Activated CD4-positive, alpha-beta memory T cell treated with anti-CD3 and anti-CD28 coated beads, Interleukin-2, amount 10 ng/mL, durations not matched to agents 7 days and 5 days (primary cell): ENCODE measurements around the gene CSRNP3. TPM values are rescaled to one million over a fixed set of nuclear protein-coding genes. Genes with fewer than 3 reads are reported as not detected.

Experiments
- CTCF ChIA-PET: fragments of 350-600 bp; sonication (Branson Sonifier 250); formaldehyde crosslinking; loops from one replicate; lab custom pipeline; 2021; ENCODE audit warnings: antibody characterized with exemption, inconsistent platforms; lab: Charles Lee
- POLR2A ChIA-PET: fragments of 350-600 bp; sonication (Branson Sonifier 250); formaldehyde crosslinking; loops from one replicate; lab custom pipeline; 2021; ENCODE audit warnings: antibody characterized with exemption; lab: Charles Lee
- DNase-seq: peaks from one replicate; pipeline ENCODE4 v3.0.0-alpha.2; 2020
- H3K27ac Mint-ChIP-seq: one replicate; pipeline ENCODE4 v1.8.0; 2021; ENCODE audit warnings: mild to moderate bottlenecking, mixed read lengths
- H3K27me3 Mint-ChIP-seq: one replicate; pipeline ENCODE4 v1.8.0; 2021; ENCODE audit warnings: mixed read lengths
- H3K36me3 Mint-ChIP-seq: one replicate; pipeline ENCODE4 v1.8.0; 2021; ENCODE audit warnings: low read depth, mixed read lengths
- H3K4me1 Mint-ChIP-seq: one replicate; pipeline ENCODE4 v1.8.0; 2021; ENCODE audit warnings: mixed read lengths
- H3K4me3 Mint-ChIP-seq: one replicate; pipeline ENCODE4 v1.8.0; 2021; ENCODE audit warnings: mild to moderate bottlenecking, mixed read lengths
- H3K9me3 Mint-ChIP-seq: one replicate; pipeline ENCODE4 v1.8.0; 2021; ENCODE audit warnings: mixed read lengths
- total RNA-seq, 2 experiments: library from RNA; stranded (reverse); gene quantifications; one replicate each; pipeline ENCODE4 v1.2.3, GENCODE V29; 2021

CSRNP3 gene
- total RNA-seq, 2 experiments from 2014 or later = not detected

DNA sequence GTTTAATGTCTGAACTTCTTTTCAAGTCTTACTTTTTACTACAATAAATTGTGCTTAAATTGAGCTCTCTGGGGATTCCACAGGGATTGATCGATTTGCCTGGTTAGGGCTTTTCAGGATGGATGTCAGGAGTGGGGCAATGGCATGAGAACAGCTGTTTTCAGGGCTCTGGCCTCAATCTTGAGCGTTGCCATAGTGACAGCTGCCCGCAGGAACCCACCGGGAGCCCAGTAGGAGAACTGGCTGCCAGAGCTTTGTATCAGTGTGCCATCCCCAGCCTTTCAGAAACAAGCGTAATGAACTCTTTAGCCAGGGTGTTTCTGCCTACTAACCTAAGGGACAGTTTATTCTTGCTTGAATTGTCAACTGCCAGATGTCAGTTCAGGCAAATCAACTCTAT lies 231.0 kb downstream of the CSRNP3 start:
- POLR2A ChIA-PET = no interaction called here
- H3K27ac Mint-ChIP-seq = no peak overlapping the region
- H3K4me3 Mint-ChIP-seq = no peak overlapping the region
- CTCF ChIA-PET = interaction anchor here (1.6 kb wide), 1 partner anchor 10 kb away, joined by 6 read pairs; no protein-coding TSS in a partner anchor
- DNase-seq = no peak
- no peaks in the 10 kb centered on the region for H3K4me1 Mint-ChIP-seq
- H3K36me3 Mint-ChIP-seq = no peaks in the 10 kb centered on the region
- H3K27me3 Mint-ChIP-seq = peaks cover 21% of the 10 kb centered on the region
- H3K9me3 Mint-ChIP-seq = no peaks in the 10 kb centered on the region

DNA sequence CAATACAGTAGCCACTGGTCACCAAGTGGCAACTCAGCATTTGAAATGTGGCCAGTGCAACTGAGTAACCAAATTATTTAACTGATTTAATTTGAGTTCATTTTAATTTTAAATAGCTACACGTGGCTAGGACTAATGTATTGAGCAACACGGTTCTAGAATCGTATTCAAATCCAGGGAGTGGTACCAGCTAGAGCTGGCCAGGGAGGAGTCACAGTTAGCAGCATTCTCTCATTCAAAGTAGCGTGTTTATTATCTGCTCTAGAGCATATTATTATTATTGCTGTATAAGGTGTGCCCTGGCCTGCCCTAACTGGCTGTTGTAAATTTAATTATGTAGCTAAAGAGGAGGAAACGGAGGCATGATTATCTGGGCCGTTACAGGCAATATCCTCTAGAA lies 231.6 kb downstream of the CSRNP3 start:
- Mint-ChIP-seq H3K27me3 (peaks cover 21% of the 10 kb centered on the region), H3K4me3 (no peak overlapping the region), H3K4me1 (no peaks in the 10 kb centered on the region), H3K9me3 (no peaks in the 10 kb centered on the region), H3K27ac (no peak overlapping the region), H3K36me3 (no peaks in the 10 kb centered on the region)
- POLR2A ChIA-PET = no interaction called here
- CTCF ChIA-PET = interaction anchor here (0.8 to 1.6 kb wide), 2 partner anchors 11 to 173 kb away, joined by 3 to 6 read pairs; no protein-coding TSS in a partner anchor
- no peak for DNase-seq

DNA sequence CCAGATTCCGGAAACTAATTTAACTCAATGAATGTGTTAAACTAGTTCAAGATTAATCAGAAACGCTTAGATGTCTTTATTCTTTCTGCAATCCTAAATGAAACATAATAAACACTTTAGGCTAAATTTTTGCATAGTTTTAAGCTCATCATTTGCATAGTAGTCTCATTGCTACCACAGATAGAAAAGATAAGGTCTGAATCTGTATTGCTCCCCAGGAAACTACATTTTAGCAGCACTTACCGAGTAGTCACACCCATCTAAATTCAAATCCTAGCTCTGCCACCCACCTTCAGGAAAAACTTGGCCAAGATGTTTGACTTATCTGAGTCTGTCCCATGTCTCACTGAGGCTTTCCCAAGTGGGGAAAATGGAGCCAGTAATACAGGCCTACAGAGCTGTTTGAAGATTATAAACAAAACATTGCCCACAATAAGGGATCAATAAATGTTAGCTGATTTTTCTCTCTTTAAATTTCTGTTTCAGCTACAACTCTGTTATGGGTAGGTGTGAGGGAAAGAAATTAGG lies 237.5 kb downstream of the CSRNP3 start:
- H3K4me3 Mint-ChIP-seq = no peak overlapping the region
- H3K9me3 Mint-ChIP-seq = no peaks in the 10 kb centered on the region
- CTCF ChIA-PET = no interaction called here

DNA sequence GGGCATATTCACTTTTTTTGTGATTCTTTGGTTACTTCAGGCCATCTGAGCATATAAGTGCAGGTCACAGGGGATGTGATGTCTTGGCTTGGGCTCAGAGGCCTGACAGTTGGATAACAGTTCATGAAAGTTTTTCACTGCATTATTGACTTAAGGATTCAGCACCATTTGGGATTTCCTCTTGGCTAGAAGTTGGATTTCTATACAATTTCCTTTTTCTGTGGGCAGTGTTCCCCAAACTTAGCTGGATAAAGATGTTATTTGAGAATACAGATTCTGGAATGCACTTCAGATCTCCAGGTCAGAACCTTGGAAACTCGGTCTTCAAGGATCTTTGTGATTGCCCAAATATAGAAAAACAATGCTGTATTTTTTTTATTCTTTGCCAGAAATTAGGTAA lies 246.6 kb downstream of the CSRNP3 start:
- DNase-seq = no peak
- no peaks in the 10 kb centered on the region for H3K4me1 Mint-ChIP-seq
- CTCF ChIA-PET = no interaction called here
- peaks cover 4% of the 10 kb centered on the region for H3K27me3 Mint-ChIP-seq
- no peaks in the 10 kb centered on the region for H3K36me3 Mint-ChIP-seq
- H3K9me3 Mint-ChIP-seq = no peaks in the 10 kb centered on the region
- POLR2A ChIA-PET = no interaction called here
- H3K4me3 Mint-ChIP-seq = no peak overlapping the region
- H3K27ac Mint-ChIP-seq = no peak overlapping the region

More for the DNA sequence above, 237.5 kb downstream of the CSRNP3 start:
- no peak for DNase-seq
- Mint-ChIP-seq H3K27ac (no peak overlapping the region), H3K27me3 (peaks cover 2% of the 10 kb centered on the region), H3K36me3 (no peaks in the 10 kb centered on the region), H3K4me1 (no peaks in the 10 kb centered on the region)
- POLR2A ChIA-PET = no interaction called here

DNA sequence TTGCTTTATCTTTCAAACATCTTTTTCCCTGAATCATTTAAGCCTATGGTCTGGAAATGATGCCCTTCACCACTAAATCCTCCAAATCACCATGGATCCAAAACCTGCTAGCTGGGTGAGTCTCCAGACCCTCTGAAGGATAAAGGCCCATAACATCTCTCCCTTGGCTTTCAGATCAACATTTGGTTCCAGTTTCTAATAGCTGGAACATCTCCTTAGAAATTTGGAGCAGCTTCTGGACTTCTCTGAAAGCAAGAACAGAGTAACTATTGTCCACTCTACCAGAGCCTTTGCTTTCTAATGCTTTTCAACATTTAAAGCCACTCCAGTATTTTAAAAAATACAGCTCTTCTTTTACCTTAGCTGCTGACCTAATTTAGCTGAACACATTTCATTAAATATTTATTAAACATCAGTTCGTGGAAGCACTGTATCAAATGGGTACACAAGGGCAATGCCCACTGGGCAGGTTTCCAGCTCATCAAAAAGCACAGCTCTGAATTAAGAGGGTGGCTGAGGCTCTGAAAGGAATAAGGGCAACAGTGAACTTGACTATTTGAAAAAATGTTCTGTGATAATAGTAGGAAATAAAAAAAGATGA lies 249.2 kb downstream of the CSRNP3 start:
- CTCF ChIA-PET = no interaction called here
- no peak overlapping the region for H3K27ac Mint-ChIP-seq
- no peaks in the 10 kb centered on the region for H3K4me1 Mint-ChIP-seq
- no peak overlapping the region for H3K4me3 Mint-ChIP-seq
- H3K27me3 Mint-ChIP-seq = peaks cover 5% of the 10 kb centered on the region
- DNase-seq = no peak
- POLR2A ChIA-PET = no interaction called here
- H3K36me3 Mint-ChIP-seq = no peaks in the 10 kb centered on the region
- H3K9me3 Mint-ChIP-seq = no peaks in the 10 kb centered on the region

DNA sequence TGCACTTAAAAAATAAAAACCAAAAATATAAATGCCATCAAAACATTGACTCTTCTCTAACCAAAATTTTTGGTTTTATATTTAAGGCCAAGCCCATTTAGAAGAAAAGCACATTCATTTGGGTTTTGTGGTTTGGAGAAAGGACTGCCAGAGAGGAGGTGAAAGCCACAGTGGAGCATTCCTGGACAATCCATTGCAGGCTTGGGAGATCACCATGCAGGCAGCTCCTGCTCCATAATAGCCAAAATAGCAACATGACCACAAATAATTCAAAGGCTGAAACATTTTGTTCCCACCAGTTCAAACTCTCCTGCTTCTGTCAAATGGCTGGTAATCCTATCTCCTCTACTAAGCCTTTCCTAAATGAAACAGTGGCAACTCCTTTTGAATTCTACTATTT lies 251.0 kb downstream of the CSRNP3 start:
- ChIA-PET POLR2A (no interaction called here), CTCF (no interaction called here)
- Mint-ChIP-seq H3K4me3 (no peak overlapping the region), H3K4me1 (no peaks in the 10 kb centered on the region), H3K27me3 (peaks cover 6% of the 10 kb centered on the region), H3K27ac (no peak overlapping the region), H3K36me3 (no peaks in the 10 kb centered on the region), H3K9me3 (no peaks in the 10 kb centered on the region)
- DNase-seq = no peak

DNA sequence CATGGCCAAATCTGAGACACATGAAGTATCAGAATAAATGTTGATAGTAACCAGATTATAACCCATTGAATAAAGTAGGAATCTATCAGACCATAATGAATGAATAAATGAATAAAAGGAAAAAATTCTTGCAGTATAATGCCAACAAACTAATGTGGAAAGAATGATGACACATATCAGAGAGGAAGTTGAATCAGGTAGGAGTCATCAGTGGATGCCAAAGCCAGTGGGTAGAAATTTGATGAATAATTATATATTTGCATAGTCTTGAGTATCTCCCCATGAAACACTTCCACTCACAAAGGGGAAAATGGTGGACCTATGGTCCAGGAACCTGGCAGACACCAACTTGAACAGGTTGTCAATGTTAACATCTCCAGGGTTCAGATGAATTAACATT lies 255.9 kb downstream of the CSRNP3 start:
- H3K9me3 Mint-ChIP-seq = no peaks in the 10 kb centered on the region
- POLR2A ChIA-PET = no interaction called here
- no peak for DNase-seq
- CTCF ChIA-PET = no interaction called here
- peaks cover 7% of the 10 kb centered on the region for H3K27me3 Mint-ChIP-seq
- H3K36me3 Mint-ChIP-seq = no peaks in the 10 kb centered on the region
- no peak overlapping the region for H3K27ac Mint-ChIP-seq
- no peaks in the 10 kb centered on the region for H3K4me1 Mint-ChIP-seq
- H3K4me3 Mint-ChIP-seq = no peak overlapping the region

Other genes starting within 250 kb of the CSRNP3 start
- not detected for gene SCN2A, start 230.3 kb upstream of the CSRNP3 start, total RNA-seq